HG03039 (cell line): Measurements from ENCODE around the gene TEDDM1.

ENCODE experiments used
- ATAC-seq: cut with Tn5 transposase; IDR thresholded peaks from one replicate; pipeline ENCODE4 v1.9.1; 2021; ENCODE audit warnings: mild to moderate bottlenecking, moderate library complexity; ENCODE audit not compliant: unreplicated experiment

Gene TEDDM1

GRCh38 chr1:182408435-182409075 is 8.1 kb upstream of the TEDDM1 start:
- no peak for ATAC-seq

- ATAC-seq = no peak
Measured at GRCh38 chr1:182407724-182408123, 7.3 kb upstream of the TEDDM1 start.

- ATAC-seq = no peak
Measured at GRCh38 chr1:182406012-182406411, 5.5 kb upstream of the TEDDM1 start.

- ATAC-seq = no peak
Measured at GRCh38 chr1:182405578-182405977, 5.1 kb upstream of the TEDDM1 start.

GRCh38 chr1:182404781-182405180 is 4.3 kb upstream of the TEDDM1 start:
- no peak for ATAC-seq

- ATAC-seq = no peak
Measured at GRCh38 chr1:182397653-182398393, 2.6 kb downstream of the TEDDM1 start.

- ATAC-seq = no peak
Measured at GRCh38 chr1:182395906-182396305, 4.6 kb downstream of the TEDDM1 start.

- no peak for ATAC-seq
Measured at GRCh38 chr1:182394055-182394775, 6.3 kb downstream of the TEDDM1 start.

- peak; percentile 15 for ATAC-seq
Measured at GRCh38 chr1:182392050-182393028, 8.1 kb downstream of the TEDDM1 start.

GRCh38 chr1:182391362-182392049 is 9.0 kb downstream of the TEDDM1 start, which contains the start of gene GLUL:
TSS of gene GLUL (minus strand) at chr1:182391790. CDS start at chr1:182388737, 3,053 bp downstream.
- peak; percentile 58 for ATAC-seq

- ATAC-seq = no peak
Measured at GRCh38 chr1:182391028-182391361, 9.5 kb downstream of the TEDDM1 start.

- no peak for ATAC-seq
Measured at GRCh38 chr1:182389619-182390047, 10.8 kb downstream of the TEDDM1 start.

- ATAC-seq = no peak
Measured at GRCh38 chr1:182388392-182389134, 11.9 kb downstream of the TEDDM1 start.

- ATAC-seq = no peak
Measured at GRCh38 chr1:182387566-182387965, 12.9 kb downstream of the TEDDM1 start.

- ATAC-seq = no peak
Measured at GRCh38 chr1:182386980-182387379, 13.5 kb downstream of the TEDDM1 start.

GRCh38 chr1:182385885-182386853 is 14.3 kb downstream of the TEDDM1 start:
- ATAC-seq = no peak

GRCh38 chr1:182384387-182384960 is 16.0 kb downstream of the TEDDM1 start:
- no peak for ATAC-seq

GRCh38 chr1:182383934-182384333 is 16.5 kb downstream of the TEDDM1 start:
- ATAC-seq = no peak
